ENCODE data around the gene ELF2.
A peak's percentile ranks its signal among the peaks of the same experiment; 100 is the strongest.
"Not testable (repeated sequence)": the region's sequence is repeated elsewhere in the genome, so short reads cannot be mapped to it uniquely, and the experiment has no call there.

ELF2 gene

GRCh38 chr4:139142087-139142486 lies 34.9 kb downstream of the ELF2 start:
- DNase-seq: no peak

GRCh38 chr4:139137763-139138162 lies 39.3 kb downstream of the ELF2 start:
- DNase-seq: no peak

DNA sequence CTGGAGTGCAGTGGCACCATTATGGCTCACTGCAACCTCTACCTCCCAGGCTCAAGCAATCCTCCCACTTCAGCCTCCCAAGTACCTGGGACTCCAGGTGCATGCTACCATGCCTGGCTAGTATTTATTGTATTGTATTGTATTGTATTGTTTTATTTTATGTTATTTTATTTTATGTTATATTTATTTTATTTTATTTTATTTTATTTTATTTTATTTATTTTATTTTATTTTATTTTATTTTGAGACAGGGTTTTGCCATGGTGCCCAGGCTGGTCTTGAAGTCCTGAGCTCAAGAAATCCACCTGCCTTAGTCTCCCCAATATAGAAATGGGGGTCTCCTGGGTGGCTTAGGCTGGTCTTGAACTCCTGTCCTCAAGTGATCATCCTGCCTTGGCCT lies 42.6 kb downstream of the ELF2 start:
- no peak for DNase-seq

- no peak for DNase-seq
Measured at GRCh38 chr4:139131209-139131870, 45.7 kb downstream of the ELF2 start.

- DNase-seq: no peak
Measured at GRCh38 chr4:139129206-139129605, 47.8 kb downstream of the ELF2 start.

- DNase-seq: no peak
Measured at GRCh38 chr4:139126898-139127297, 50.1 kb downstream of the ELF2 start.

- no peak for DNase-seq
Measured at GRCh38 chr4:139123910-139124309, 53.1 kb downstream of the ELF2 start.

- no peak for DNase-seq
Measured at GRCh38 chr4:139118365-139118764, 58.7 kb downstream of the ELF2 start.

DNA sequence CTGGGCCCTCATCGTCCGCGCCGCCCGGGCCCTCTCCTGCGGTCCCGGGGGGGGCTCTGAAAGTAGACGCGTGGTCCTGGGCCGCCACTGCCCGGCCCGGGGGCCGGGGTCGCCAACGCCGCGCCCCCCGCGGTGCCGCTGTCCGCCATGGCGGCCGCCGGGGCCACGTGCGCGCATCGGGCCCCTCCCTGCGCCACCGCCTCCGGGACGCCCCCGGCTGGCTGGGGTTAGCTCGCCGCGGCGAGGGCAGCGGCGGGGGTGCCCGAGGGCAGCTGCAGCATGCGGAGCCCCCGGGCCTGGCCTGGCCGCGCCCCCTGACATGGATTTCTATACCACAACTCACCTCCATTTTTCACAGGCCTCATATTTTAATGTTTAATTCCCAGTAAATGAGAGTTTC lies 61.8 kb downstream of the ELF2 start:
- no peak for DNase-seq

- DNase-seq: not testable (repeated sequence)
Measured at GRCh38 chr4:139114795-139115194, 62.2 kb downstream of the ELF2 start.

GRCh38 chr4:139112650-139113049 lies 64.4 kb downstream of the ELF2 start:
- no peak for DNase-seq

DNA sequence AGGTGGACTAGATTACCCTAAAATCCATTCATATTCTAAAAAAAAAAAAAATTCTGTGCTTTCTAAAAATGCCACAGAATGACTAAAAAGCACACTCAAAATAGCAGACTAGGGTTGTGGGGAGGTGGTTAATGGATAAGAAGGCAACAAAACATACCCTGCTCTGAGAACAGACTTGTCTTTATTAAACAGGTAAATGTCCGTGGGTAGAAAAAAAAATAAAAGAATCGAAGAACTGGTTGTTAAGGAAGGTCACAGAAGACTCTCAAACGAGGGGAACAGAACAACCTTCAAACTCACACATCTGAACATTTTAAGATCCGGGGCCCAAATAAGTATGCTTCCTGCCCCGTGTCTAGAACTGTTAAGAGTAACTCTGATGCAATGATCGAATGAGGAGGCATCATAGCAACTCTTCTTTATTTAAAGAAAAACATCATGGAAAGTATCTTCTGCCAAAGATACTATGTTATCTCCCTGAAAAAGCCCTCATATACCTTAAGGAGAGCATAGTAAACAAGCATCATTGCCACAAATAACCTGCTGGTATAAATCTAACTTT lies 68.4 kb downstream of the ELF2 start:
- no peak for DNase-seq

DNA sequence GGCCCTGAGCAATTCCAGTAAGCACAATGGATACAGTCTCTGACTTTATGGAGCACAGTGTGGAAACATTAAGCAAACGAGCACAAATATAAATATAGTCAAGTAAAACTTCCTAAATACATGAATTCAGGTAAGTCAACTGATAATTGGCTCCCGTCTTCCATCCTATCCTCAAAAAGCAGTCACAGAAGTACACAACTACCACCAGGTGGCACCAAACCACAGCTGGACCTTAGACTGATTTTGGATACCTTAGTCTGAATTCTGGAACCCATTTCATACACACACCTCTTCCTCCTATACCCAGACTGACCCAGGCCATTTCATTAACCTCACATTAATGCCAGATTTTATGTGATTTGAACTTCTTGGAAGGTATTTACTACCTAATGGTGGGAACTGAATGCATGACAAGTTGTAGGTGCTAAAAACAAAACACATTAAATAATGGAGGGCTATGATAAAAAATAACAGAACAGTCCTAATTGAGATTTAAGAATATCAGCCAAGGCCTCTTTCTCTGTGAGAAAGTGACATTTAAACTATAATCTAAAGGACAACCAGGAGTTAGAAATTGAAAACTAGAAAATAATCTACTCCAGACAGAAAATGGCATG lies 77.5 kb downstream of the ELF2 start:
- DNase-seq: peak; percentile 73

- no peak for DNase-seq
Measured at GRCh38 chr4:139092271-139092670, 84.7 kb downstream of the ELF2 start.

DNA sequence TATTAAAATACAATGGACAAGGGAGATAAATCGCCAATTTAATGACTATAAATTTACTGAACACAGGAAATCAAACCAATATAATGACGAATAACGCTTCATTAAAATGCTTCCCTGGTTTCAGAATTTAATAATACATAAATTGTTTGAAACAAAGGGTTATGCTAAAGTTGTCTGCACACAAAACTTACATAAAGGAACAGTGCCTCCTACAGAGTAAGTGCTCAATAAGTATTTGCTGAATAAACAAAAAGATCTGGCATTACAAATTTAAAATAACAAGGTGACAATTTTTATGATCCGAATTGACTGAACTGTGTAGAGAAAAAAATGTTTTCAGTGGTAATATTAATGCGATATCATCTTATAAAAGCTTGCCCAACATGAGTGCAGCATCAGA lies 91.9 kb downstream of the ELF2 start:
- DNase-seq: no peak

- no peak for DNase-seq
Measured at GRCh38 chr4:139084804-139085093, 92.3 kb downstream of the ELF2 start.

- peak; percentile 80 for DNase-seq
Measured at GRCh38 chr4:139083956-139084803, 92.8 kb downstream of the ELF2 start.

GRCh38 chr4:139083607-139083955 lies 93.4 kb downstream of the ELF2 start:
- no peak for DNase-seq

DNA sequence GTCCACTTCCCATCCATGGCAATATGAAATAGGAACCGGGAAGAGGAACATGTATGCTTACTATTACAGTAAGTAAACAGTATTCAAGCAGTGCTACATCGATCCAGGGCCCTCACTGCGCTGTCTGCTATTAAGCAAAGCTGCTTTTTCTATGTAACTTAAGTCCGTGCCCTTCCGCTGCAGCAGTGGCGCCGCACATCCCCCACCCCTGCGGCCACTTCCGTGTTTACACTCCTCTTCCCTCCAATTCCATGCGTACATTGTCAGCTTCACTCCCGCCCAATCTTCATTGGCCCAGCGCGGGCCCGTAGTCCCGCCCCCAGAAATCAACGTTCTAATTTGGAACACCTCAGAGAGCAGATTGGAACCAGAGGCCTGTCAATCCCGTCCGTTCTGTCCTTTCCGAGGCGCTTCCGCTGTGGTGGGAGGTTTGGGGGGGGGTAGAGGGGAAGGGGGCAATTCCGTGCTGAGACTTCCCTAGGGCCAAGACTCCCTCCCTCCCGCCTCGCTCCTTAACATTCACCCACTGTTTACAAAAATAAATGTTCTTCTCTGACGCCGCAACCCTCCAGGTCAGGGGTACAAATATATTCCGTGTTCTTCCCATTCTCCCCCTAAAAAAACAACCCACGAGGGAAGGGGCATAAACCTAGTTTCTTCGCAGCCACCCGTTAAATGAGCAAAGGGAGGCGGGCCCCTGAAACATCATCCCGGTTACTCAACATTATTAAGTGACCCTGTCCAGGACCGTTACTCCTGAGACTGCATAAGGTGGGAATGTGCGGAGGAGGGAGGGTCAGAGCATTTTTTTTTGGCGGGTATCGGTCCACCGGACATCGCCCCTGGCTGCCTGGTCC lies 94.0 kb downstream of the ELF2 start:
- peak; percentile 89 for DNase-seq

DNA sequence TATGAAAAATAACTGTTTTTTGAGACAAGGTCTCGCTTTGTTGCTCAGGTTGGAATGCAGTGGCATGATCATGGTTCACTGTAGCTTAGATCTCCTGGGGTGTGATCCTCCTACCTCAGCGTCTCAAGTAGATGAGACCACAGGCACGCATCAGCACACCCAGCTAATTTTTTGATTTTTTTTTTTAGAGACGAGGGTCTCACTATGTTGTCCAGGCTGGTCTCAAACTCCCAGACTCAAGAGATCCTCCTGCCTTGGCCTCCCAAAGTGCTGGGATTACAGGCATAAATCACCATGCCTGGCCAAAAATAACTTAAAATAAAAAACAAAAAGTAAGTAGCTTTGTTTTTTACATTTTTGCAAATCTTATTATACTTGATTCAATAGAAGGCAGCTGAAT lies 98.1 kb downstream of the ELF2 start:
- no peak for DNase-seq

DNA sequence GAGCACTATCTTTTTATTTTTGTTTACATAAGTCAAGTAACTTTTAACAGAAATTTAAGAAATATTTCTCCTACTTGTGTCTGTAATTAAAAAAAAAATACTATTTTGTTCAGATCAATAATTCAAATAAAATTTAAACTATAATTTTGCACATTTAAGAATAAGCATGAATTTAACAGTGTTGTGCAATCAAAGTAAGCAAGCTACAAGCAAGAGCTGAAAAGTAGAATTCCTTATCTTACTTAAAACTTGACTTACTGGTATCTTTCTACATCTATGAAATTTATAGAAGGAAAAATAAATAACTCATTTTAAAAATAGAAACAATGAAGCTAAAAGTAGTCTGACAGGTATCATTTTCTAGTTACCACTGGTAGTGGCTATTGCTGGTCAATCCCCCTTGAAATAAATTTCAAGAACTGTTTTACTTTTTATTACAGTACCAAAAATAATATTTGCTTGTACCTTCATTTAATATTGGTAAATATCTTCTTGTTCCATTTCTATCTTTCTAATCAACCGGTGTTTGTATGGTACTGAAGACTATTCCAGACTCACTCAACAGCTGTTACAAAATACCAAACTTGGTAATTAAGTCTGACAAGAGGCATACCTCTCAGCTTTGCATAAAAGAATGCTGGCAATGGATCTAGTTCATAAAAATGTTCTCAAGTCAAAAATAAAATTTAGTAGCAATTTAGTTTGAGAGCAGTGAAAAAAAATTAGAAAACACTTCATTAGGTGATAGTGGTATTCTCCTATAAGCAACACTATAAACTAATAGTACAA lies 99.3 kb downstream of the ELF2 start:
- no peak for DNase-seq
